ENCODE measurements around the gene GNGT1. TPM values are rescaled to one million over a fixed set of nuclear protein-coding genes. Genes with fewer than 3 reads are reported as not detected.

The GNGT1 gene
- total RNA-seq, 1 donor from 2014 or later = not detected

DNA sequence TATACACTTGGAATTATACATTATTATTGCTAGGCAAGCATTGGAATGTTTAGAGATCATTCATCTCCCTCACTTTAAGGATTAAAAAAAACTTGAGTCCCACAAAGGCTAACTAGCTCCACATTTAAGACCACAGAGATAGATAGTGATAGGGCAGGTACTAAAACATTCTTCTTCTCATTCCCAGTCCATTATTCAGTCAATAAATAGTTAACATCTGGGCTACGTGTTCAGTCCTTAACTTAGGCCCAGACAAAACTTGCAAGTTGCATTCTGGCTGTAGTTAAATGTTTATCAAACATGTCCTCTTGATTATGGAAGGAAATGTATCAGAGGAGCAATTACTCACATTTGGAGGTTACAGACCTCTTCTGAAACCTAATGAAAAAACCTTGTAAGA lies 17.6 kb downstream of the GNGT1 start:
- Histone ChIP-seq H3K27me3 (no peaks in the 10 kb centered on the region), H3K27ac (peak overlapping the region; percentile 86), H3K4me1 (peaks cover 3% of the 10 kb centered on the region), H3K9me3 (no peaks in the 10 kb centered on the region), H3K4me3 (peak overlapping the region; percentile 49 to 69), H3K36me3 (peaks cover 0 to 4% of the 10 kb centered on the region in 2 donors)
- no peak for DNase-seq (ENCODE audit: extremely low spot score in 2 of 2)
- no peak for TF ChIP-seq CTCF (IDR thresholded peaks at IDR 0.05)
- no peak for TF ChIP-seq POLR2A (IDR thresholded peaks at IDR 0.05)
- TF ChIP-seq POLR2AphosphoS5 (IDR thresholded peaks at IDR 0.05; ENCODE audit: insufficient read depth in 1 of 2, low read depth in 1 of 2) = no peak
- intact Hi-C loops (cut with DNase I) = no loop called here

GRCh38 chr7:93926800-93927199 lies 20.4 kb downstream of the GNGT1 start:
- intact Hi-C loops (cut with DNase I) = no loop called here
- Histone ChIP-seq H3K27ac (peak overlapping the region; percentile 28), H3K4me1 (peaks cover 3% of the 10 kb centered on the region), H3K27me3 (no peaks in the 10 kb centered on the region), H3K9me3 (no peaks in the 10 kb centered on the region), H3K36me3 (peaks cover 0 to 4% of the 10 kb centered on the region in 2 donors), H3K4me3 (no peak overlapping the region)
- TF ChIP-seq CTCF (IDR thresholded peaks at IDR 0.05) (no peak), POLR2AphosphoS5 (IDR thresholded peaks at IDR 0.05; ENCODE audit: insufficient read depth in 1 of 2, low read depth in 1 of 2) (no peak), POLR2A (IDR thresholded peaks at IDR 0.05) (no peak)
- DNase-seq (ENCODE audit: extremely low spot score in 2 of 2) = no peak

DNA sequence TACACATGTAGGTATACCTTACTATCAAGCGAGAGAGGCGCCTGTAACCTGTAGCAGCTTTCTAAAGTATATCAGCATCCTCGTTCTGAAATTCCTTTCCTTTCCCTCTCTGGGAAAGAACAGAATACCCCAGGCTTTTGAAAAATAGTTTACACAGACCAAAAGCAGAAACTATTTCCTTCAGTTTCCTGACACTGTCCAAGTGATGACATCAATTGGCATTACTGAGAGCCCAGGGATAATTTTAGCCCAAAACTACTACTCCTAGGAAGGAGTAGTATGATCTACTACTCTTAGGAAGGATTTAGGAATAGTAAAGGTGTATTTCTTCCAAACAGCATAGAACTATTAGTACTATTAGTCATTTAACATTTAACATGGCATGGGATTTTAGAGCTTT lies 21.2 kb downstream of the GNGT1 start:
- Histone ChIP-seq H3K27me3 (no peaks in the 10 kb centered on the region), H3K4me3 (no peak overlapping the region), H3K27ac (peak overlapping the region; percentile 28), H3K9me3 (no peaks in the 10 kb centered on the region), H3K36me3 (peaks cover 0 to 4% of the 10 kb centered on the region in 2 donors), H3K4me1 (peaks cover 3% of the 10 kb centered on the region)
- TF ChIP-seq POLR2AphosphoS5 (IDR thresholded peaks at IDR 0.05; ENCODE audit: insufficient read depth in 1 of 2, low read depth in 1 of 2) (no peak), CTCF (IDR thresholded peaks at IDR 0.05) (no peak), POLR2A (IDR thresholded peaks at IDR 0.05) (no peak)
- DNase-seq (ENCODE audit: extremely low spot score in 2 of 2) = no peak
- intact Hi-C loops (cut with DNase I) = no loop called here

DNA sequence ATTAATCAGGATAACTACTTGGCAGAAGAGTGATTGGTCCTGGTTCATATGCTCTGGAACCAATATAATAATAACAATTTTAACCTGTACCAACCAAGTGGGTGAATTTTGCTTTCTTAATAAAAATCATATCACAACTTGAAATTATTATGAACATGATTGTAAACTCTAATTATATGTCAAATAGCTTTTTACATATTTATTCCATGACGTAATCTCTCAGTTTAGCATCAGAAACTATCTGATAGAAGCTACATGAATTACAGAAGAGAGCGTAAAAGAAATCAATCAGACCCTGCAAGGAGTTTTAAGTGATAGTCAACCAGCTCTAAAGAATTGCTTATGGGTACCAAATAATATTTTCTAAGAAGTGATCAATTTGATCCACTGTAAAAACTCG lies 25.3 kb downstream of the GNGT1 start:
- peaks cover 3% of the 10 kb centered on the region for H3K4me1 ChIP-seq
- H3K36me3 ChIP-seq = peaks cover 0 to 3% of the 10 kb centered on the region in 2 donors
- no peak for DNase-seq (ENCODE audit: extremely low spot score in 2 of 2)
- intact Hi-C loops (cut with DNase I) = no loop called here
- H3K27me3 ChIP-seq = no peaks in the 10 kb centered on the region
- H3K4me3 ChIP-seq = no peak overlapping the region
- no peak overlapping the region for H3K27ac ChIP-seq
- TF ChIP-seq CTCF (IDR thresholded peaks at IDR 0.05) (no peak), POLR2AphosphoS5 (IDR thresholded peaks at IDR 0.05; ENCODE audit: insufficient read depth in 1 of 2, low read depth in 1 of 2) (no peak), POLR2A (IDR thresholded peaks at IDR 0.05) (no peak)
- H3K9me3 ChIP-seq = no peaks in the 10 kb centered on the region

GRCh38 chr7:93933156-93933555 lies 26.8 kb downstream of the GNGT1 start:
- TF ChIP-seq CTCF (IDR thresholded peaks at IDR 0.05) (no peak), POLR2A (IDR thresholded peaks at IDR 0.05) (no peak), POLR2AphosphoS5 (IDR thresholded peaks at IDR 0.05; ENCODE audit: insufficient read depth in 1 of 2, low read depth in 1 of 2) (no peak)
- H3K27ac ChIP-seq = no peak overlapping the region
- no peaks in the 10 kb centered on the region for H3K27me3 ChIP-seq
- no peak overlapping the region for H3K4me3 ChIP-seq
- H3K4me1 ChIP-seq = no peaks in the 10 kb centered on the region
- H3K36me3 ChIP-seq = no peaks in the 10 kb centered on the region
- intact Hi-C loops (cut with DNase I) = no loop called here
- no peaks in the 10 kb centered on the region for H3K9me3 ChIP-seq
- DNase-seq (ENCODE audit: extremely low spot score in 2 of 2) = no peak
